Osteoblast (primary cell): ENCODE measurements around the gene MT1M. TPM values are rescaled to one million over a fixed set of nuclear protein-coding genes. Genes with fewer than 3 reads are reported as not detected.
A peak's percentile ranks its signal among the peaks of the same experiment; 100 is the strongest.

Experiments
- DNase-seq: peaks from one replicate; pipeline ENCODE4 v3.0.0; 2011; ENCODE audit warnings: low spot score, mixed read lengths; ENCODE audit not compliant: insufficient read length; ENCODE audit errors: missing footprints
- H2AFZ ChIP-seq: 2 replicates; pipeline ENCODE4 v1.6.0; 2011; ENCODE audit warnings: mild to moderate bottlenecking, low read length
- H3K27ac ChIP-seq: 2 replicates; pipeline ENCODE4 v1.5.1; 2011; ENCODE audit warnings: mild to moderate bottlenecking, low read depth, low read length, moderate library complexity
- H3K27me3 ChIP-seq: 2 replicates; pipeline ENCODE4 v1.6.0; 2012; ENCODE audit warnings: mild to moderate bottlenecking, control low read depth, inconsistent platforms, low read length, moderate library complexity; ENCODE audit not compliant: insufficient read depth
- H3K36me3 ChIP-seq: 2 replicates; pipeline ENCODE4 v1.5.1; 2011; ENCODE audit warnings: mild to moderate bottlenecking, low read length, control low read depth, moderate library complexity; ENCODE audit not compliant: insufficient read depth
- H3K4me1 ChIP-seq: 2 replicates; pipeline ENCODE4 v1.5.1; 2011; ENCODE audit warnings: mild to moderate bottlenecking, low read length, control low read depth, moderate library complexity; ENCODE audit not compliant: insufficient read depth
- H3K4me2 ChIP-seq: 2 replicates; pipeline ENCODE4 v1.6.0; 2011; ENCODE audit warnings: mild to moderate bottlenecking, low read length; ENCODE audit not compliant: insufficient read depth
- H3K4me3 ChIP-seq: fragments of 200-600 bp; sonication (generic); 3 replicates; pipeline ENCODE4 v1.5.1; 2012; ENCODE audit warnings: mild to moderate bottlenecking, low read length, inconsistent platforms; ENCODE audit not compliant: insufficient read depth
- H3K79me2 ChIP-seq: 2 replicates; pipeline ENCODE4 v1.6.0; 2012; ENCODE audit warnings: mild to moderate bottlenecking, low read length, control low read depth, inconsistent platforms; ENCODE audit not compliant: insufficient read depth
- H3K9me3 ChIP-seq: 2 replicates; pipeline ENCODE4 v1.5.1; 2011; ENCODE audit warnings: low read depth, low read length, control low read depth
- H4K20me1 ChIP-seq: 2 replicates; pipeline ENCODE4 v1.6.0; 2012; ENCODE audit warnings: mild to moderate bottlenecking, low read length, control low read depth; ENCODE audit not compliant: insufficient read depth
- total RNA-seq: library from RNA; depleted of rRNA; stranded (reverse); fragments of >200 nt; gene quantifications from 2 replicates; pipeline ENCODE4 v1.2.3, GENCODE V29; 2012
- TF ChIP-seq, protein P1 (sequence below): IDR thresholded peaks from 2 replicates; pipeline ENCODE4 v1.5.1; 2011; ENCODE audit warnings: mild to moderate bottlenecking, low read depth, low read length, moderate library complexity; ENCODE audit errors: extremely low read depth

MT1M gene
- total RNA-seq, 1 donor: 8.7 TPM

GRCh38 chr16:56667581-56668571 is 35.4 kb downstream of the MT1M start, which contains the start of gene MT1G:
Gene MT1G (minus strand): TSS chr16:56668065. CDS start chr16:56667993, 72 bp downstream.
- TF ChIP-seq, protein P1, sequence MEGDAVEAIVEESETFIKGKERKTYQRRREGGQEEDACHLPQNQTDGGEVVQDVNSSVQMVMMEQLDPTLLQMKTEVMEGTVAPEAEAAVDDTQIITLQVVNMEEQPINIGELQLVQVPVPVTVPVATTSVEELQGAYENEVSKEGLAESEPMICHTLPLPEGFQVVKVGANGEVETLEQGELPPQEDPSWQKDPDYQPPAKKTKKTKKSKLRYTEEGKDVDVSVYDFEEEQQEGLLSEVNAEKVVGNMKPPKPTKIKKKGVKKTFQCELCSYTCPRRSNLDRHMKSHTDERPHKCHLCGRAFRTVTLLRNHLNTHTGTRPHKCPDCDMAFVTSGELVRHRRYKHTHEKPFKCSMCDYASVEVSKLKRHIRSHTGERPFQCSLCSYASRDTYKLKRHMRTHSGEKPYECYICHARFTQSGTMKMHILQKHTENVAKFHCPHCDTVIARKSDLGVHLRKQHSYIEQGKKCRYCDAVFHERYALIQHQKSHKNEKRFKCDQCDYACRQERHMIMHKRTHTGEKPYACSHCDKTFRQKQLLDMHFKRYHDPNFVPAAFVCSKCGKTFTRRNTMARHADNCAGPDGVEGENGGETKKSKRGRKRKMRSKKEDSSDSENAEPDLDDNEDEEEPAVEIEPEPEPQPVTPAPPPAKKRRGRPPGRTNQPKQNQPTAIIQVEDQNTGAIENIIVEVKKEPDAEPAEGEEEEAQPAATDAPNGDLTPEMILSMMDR: no peak
- H2AFZ ChIP-seq: no peak within 1 kb of the TSS
- peaks cover 4% of the 10 kb centered on the region for H3K4me1 ChIP-seq
- no peaks in the 10 kb centered on the region for H3K79me2 ChIP-seq
- H4K20me1 ChIP-seq: no peaks in the 10 kb centered on the region
- H3K36me3 ChIP-seq: no peaks in the 10 kb centered on the region
- H3K4me2 ChIP-seq: no peak within 1 kb of the TSS
- H3K4me3 ChIP-seq: no peak within 1 kb of the TSS
- H3K27ac ChIP-seq: no peak within 1 kb of the TSS
- H3K27me3 ChIP-seq: peaks cover 69% of the 10 kb centered on the region
- DNase-seq: peak; percentile 83
- H3K9me3 ChIP-seq: no peaks in the 10 kb centered on the region

DNA sequence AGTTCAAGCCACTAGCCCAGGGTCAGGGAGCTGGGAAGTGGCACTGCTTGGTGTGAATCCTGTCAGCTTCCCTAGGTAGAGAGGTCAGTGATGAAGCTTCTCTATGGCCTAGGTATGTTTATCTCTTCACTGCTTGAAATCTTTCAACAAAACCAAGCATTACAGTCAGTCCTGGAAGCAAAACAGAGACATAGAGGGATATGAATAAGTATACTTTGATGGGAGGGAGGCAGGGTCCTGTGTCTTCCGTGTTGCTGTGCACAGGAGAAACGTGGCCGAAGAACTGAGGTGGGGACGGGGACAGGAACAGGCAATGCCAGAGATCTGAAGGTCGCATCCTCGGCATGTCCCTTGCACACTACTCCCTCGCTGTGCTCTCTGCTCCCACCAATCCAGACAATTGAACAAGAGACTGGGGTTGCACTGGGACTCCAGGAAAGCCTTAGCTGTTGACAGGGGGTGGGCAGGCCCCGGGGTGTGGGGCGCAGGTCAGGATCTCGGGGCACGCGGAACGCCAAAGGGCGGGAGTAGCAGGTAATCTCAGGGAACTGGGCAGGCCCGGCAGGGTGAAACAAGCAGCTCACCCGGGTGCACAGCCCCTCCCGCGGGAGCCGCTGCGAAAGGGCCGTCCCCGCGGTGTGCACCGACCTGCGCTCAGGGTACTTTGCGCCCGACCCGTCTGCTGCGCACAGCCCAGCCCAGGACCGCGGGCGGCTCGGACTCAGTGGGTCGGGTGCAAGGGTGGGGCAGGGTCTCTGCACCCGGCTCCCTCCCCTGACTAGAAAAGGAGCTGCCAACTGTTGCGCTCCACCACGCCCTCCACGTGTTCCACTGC is 36.8 kb downstream of the MT1M start, which contains the start of gene MT1H:
TSS of gene MT1H (plus strand) at position 810 of the 835 bp plus-strand sequence. CDS start 71 bp downstream, outside the sequence.
- peaks cover 55% of the 10 kb centered on the region for H3K27me3 ChIP-seq
- TF ChIP-seq, protein P1: no peak

DNA sequence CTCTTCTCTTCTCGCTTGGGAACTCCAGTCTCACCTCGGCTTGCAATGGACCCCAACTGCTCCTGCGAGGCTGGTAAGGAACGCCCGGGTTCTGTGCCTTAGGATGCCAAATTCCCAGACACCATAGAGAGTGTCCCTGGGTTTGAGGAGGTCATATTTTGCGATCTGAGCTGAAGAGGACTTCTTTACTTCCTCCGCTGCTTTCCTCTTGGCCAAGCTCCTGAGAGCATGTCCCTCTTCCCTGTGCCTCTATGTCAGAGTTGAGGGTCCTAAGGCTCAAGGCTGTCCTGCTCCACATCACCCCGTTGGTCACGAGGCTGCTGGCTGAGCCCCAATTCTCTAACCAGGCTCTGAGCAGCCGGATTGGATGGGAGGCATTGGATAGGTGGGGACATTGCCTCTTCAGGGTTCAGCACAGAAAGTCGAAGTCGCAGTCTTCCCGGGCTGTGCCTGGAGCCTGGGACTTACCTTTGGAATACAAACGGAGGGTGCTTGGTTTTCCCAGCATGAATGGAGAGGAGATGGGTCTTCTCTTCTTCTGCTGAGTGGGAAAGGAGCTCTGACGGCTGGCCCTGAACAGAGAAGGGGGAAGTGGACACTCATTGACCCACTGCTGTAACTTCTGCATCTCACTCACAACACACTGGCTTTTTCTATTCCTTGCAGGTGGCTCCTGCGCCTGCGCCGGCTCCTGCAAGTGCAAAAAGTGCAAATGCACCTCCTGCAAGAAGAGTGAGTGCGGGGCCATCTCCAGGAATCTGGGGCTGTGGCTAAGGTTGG is 37.6 kb downstream of the MT1M start:
- peaks cover 4% of the 10 kb centered on the region for H3K4me1 ChIP-seq
- TF ChIP-seq, protein P1: no peak
- H3K9me3 ChIP-seq: no peaks in the 10 kb centered on the region
- no peak overlapping the region for H3K27ac ChIP-seq
- no peaks in the 10 kb centered on the region for H3K79me2 ChIP-seq
- no peaks in the 10 kb centered on the region for H3K36me3 ChIP-seq
- peaks cover 50% of the 10 kb centered on the region for H3K27me3 ChIP-seq
- no peak overlapping the region for H2AFZ ChIP-seq
- H3K4me3 ChIP-seq: no peak overlapping the region
- H4K20me1 ChIP-seq: no peaks in the 10 kb centered on the region
- no peak for DNase-seq
- H3K4me2 ChIP-seq: no peak overlapping the region

More for the DNA sequence above, 36.8 kb downstream of the MT1M start, which contains the start of gene MT1H:
- no peaks in the 10 kb centered on the region for H3K79me2 ChIP-seq
- H2AFZ ChIP-seq: no peak within 1 kb of the TSS
- no peak within 1 kb of the TSS for H3K4me2 ChIP-seq
- no peak within 1 kb of the TSS for H3K4me3 ChIP-seq
- no peak within 1 kb of the TSS for H3K27ac ChIP-seq
- no peaks in the 10 kb centered on the region for H3K9me3 ChIP-seq
- DNase-seq: no peak
- H3K4me1 ChIP-seq: peaks cover 4% of the 10 kb centered on the region
- H4K20me1 ChIP-seq: no peaks in the 10 kb centered on the region
- no peaks in the 10 kb centered on the region for H3K36me3 ChIP-seq
